CD4-positive, alpha-beta T cell (primary cell): ENCODE measurements around the gene TTYH2. TPM values are rescaled to one million over a fixed set of nuclear protein-coding genes. Genes with fewer than 3 reads are reported as not detected.

Experiments used
- ATAC-seq: fragments of 200-7000 bp; cut with Tn5 transposase; one replicate; pipeline ENCODE4 v1.10.0; 2022; ENCODE audit warnings: mild to moderate bottlenecking; ENCODE audit not compliant: poor library complexity
- CTCF ChIA-PET: fragments of 350-600 bp; sonication (Branson Sonifier 250); formaldehyde crosslinking; loops from one replicate; lab custom pipeline; 2021; ENCODE audit warnings: antibody characterized with exemption, inconsistent platforms; lab: Charles Lee
- POLR2A ChIA-PET: fragments of 350-600 bp; sonication (Branson Sonifier 250); formaldehyde crosslinking; loops from one replicate; lab custom pipeline; 2021; ENCODE audit warnings: antibody characterized with exemption, inconsistent platforms; lab: Charles Lee
- DNase-seq, 14 experiments: peaks; one replicate each; pipeline ENCODE4 v3.0.0-alpha.2; 2013 to 2020; ENCODE audit warnings: mixed read lengths in 2 of 14
- H3K27ac ChIP-seq, 2 donors: one replicate each; pipeline versions ENCODE4 v1.5.1 to v1.7.0; 2013; ENCODE audit warnings: low read length in 2 of 2, low read depth in 1 of 2, mild to moderate bottlenecking in 1 of 2
- H3K27me3 ChIP-seq, 2 experiments: 1 replicate in 1 of 2; 2 replicates in 1 of 2; pipeline versions ENCODE4 v1.6.1 to v1.7.0; 2013; ENCODE audit warnings: low read length in 2 of 2, control low read depth in 1 of 2, mild to moderate bottlenecking in 1 of 2, moderate library complexity in 1 of 2; ENCODE audit not compliant: insufficient read depth in 2 of 2, control insufficient read depth in 1 of 2
- H3K36me3 ChIP-seq: one replicate; pipeline ENCODE4 v1.6.1; 2013; ENCODE audit warnings: low read length, control low read depth; ENCODE audit not compliant: insufficient read depth
- H3K4me1 ChIP-seq: one replicate; pipeline ENCODE4 v1.6.1; 2013; ENCODE audit warnings: low read length, control low read depth; ENCODE audit not compliant: insufficient read depth
- H3K4me3 ChIP-seq: one replicate; pipeline ENCODE4 v1.5.1; 2013; ENCODE audit warnings: mild to moderate bottlenecking, low read length, moderate library complexity
- H3K9me3 ChIP-seq, 2 experiments: 1 replicate in 1 of 2; 2 replicates in 1 of 2; pipeline versions ENCODE4 v1.6.1 to v1.7.0; 2013; ENCODE audit warnings: low read length in 2 of 2, mild to moderate bottlenecking in 2 of 2, control low read depth in 1 of 2, moderate library complexity in 1 of 2; ENCODE audit not compliant: control insufficient read depth in 1 of 2, insufficient read depth in 1 of 2
- H3K27ac Mint-ChIP-seq: one replicate; pipeline ENCODE4 v1.8.0; 2020; ENCODE audit warnings: mixed read lengths
- H3K27me3 Mint-ChIP-seq: one replicate; pipeline ENCODE4 v1.8.0; 2021; ENCODE audit warnings: mixed read lengths
- H3K36me3 Mint-ChIP-seq: one replicate; pipeline ENCODE4 v1.8.0; 2021; ENCODE audit warnings: low read depth, mixed read lengths
- H3K4me1 Mint-ChIP-seq: one replicate; pipeline ENCODE4 v1.8.0; 2021; ENCODE audit warnings: low read depth, mixed read lengths
- H3K4me3 Mint-ChIP-seq: one replicate; pipeline ENCODE4 v1.8.0; 2020; ENCODE audit warnings: mild to moderate bottlenecking, mixed read lengths
- H3K9me3 Mint-ChIP-seq: one replicate; pipeline ENCODE4 v1.8.0; 2020; ENCODE audit warnings: mixed read lengths
- intact Hi-C, 2 experiments: fragments of 100-400 bp; cut with DNase I in 1 of 2; cut with micrococcal nuclease in 1 of 2; formaldehyde crosslinking; loops; one replicate each; pipeline versions ENCODE4 v1.15.1 to v1.9.0; 2023 to 2025; cut with DNase I, micrococcal nuclease
- total RNA-seq, 174 experiments: library from RNA in 2 of 174; stranded (reverse) in 2 of 174; gene quantifications; one replicate each; pipeline ENCODE4 v1.2.3 and lab custom pipeline; 2021 to 2026
- TF ChIP-seq, protein P1 (sequence below): fragments of 200-600 bp; IDR thresholded peaks from one replicate; pipeline ENCODE4 v1.8.0; 2022; ENCODE audit warnings: antibody characterized with exemption, mild to moderate bottlenecking

Gene TTYH2
- total RNA-seq, 2 experiments from 2014 or later, result 4.4 to 5.4 TPM

GRCh38 chr17:74227271-74228080, 14.1 kb downstream of the TTYH2 start:
- Mint-ChIP-seq H3K36me3 (peaks cover 25% of the 10 kb centered on the region), H3K9me3 (no peaks in the 10 kb centered on the region), H3K4me3 (no peak overlapping the region), H3K27ac (no peak overlapping the region), H3K27me3 (no peaks in the 10 kb centered on the region), H3K4me1 (no peaks in the 10 kb centered on the region)
- no peaks in the 10 kb centered on the region for H3K9me3 ChIP-seq
- intact Hi-C loops, result no loop called here
- H3K36me3 ChIP-seq, result peaks cover 47% of the 10 kb centered on the region
- no peaks in the 10 kb centered on the region for H3K27me3 ChIP-seq
- ATAC-seq, result no peak
- ChIA-PET POLR2A (interaction anchor here (0.5 kb wide), 1 partner anchor 16 kb away, joined by 3 read pairs; no protein-coding TSS in a partner anchor), CTCF (no interaction called here)
- TF ChIP-seq, protein P1, sequence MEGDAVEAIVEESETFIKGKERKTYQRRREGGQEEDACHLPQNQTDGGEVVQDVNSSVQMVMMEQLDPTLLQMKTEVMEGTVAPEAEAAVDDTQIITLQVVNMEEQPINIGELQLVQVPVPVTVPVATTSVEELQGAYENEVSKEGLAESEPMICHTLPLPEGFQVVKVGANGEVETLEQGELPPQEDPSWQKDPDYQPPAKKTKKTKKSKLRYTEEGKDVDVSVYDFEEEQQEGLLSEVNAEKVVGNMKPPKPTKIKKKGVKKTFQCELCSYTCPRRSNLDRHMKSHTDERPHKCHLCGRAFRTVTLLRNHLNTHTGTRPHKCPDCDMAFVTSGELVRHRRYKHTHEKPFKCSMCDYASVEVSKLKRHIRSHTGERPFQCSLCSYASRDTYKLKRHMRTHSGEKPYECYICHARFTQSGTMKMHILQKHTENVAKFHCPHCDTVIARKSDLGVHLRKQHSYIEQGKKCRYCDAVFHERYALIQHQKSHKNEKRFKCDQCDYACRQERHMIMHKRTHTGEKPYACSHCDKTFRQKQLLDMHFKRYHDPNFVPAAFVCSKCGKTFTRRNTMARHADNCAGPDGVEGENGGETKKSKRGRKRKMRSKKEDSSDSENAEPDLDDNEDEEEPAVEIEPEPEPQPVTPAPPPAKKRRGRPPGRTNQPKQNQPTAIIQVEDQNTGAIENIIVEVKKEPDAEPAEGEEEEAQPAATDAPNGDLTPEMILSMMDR, result no peak
- H3K27ac ChIP-seq, result no peak overlapping the region
- H3K4me1 ChIP-seq, result no peaks in the 10 kb centered on the region
- no peak for DNase-seq
- H3K4me3 ChIP-seq, result no peak overlapping the region

DNA sequence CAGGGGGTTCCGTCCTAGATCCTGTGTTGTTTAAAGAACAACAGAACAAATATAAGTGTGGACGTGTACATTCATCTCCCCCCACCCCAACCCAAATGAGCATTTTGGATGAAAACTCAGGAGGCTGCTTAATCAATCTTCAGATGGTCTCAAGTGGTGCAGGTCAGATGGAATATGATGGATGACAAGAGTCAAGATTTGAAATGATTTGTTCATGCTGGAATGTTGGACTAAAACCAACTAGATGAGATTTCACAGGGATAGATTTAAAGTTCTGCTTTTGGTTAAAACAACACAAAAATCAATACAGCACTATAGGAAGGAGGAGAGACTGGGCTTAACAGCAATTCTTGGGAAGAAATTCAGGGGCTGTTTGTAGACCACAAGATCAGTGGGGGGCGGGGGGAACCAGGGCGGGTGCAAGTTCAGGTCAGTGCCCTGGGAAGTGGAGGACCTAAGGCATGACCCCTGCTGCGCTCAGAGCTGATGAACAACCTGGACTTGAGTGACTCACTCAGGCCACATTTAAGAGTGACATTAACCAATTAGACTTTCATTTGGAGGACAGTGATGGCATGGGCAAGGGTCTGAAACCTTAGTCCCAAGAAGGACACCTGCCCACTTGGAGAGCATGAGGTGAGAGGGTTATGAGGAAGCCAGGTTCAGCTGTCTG, 15.1 kb downstream of the TTYH2 start:
- intact Hi-C loops, result no loop called here
- DNase-seq (no peak), ATAC-seq (no peak)
- POLR2A ChIA-PET, result no interaction called here
- H3K4me3 ChIP-seq, result no peak overlapping the region
- Mint-ChIP-seq H3K36me3 (peaks cover 25% of the 10 kb centered on the region), H3K27me3 (no peaks in the 10 kb centered on the region), H3K27ac (no peak overlapping the region), H3K4me1 (no peaks in the 10 kb centered on the region), H3K4me3 (no peak overlapping the region), H3K9me3 (no peaks in the 10 kb centered on the region)
- H3K4me1 ChIP-seq, result peaks cover 7% of the 10 kb centered on the region
- TF ChIP-seq, protein P1, result no peak
- H3K27me3 ChIP-seq, result no peaks in the 10 kb centered on the region
- no peaks in the 10 kb centered on the region for H3K9me3 ChIP-seq
- H3K27ac ChIP-seq, result no peak overlapping the region
- CTCF ChIA-PET, result no interaction called here
- peaks cover 47% of the 10 kb centered on the region for H3K36me3 ChIP-seq

GRCh38 chr17:74230896-74231295, 17.5 kb downstream of the TTYH2 start:
- H3K4me3 Mint-ChIP-seq, result no peak overlapping the region
- POLR2A ChIA-PET, result interaction anchor here (1.1 kb wide), 1 partner anchor 20 kb away, joined by 3 read pairs; no protein-coding TSS in a partner anchor
- H3K9me3 ChIP-seq, result no peaks in the 10 kb centered on the region
- no peak overlapping the region for H3K27ac Mint-ChIP-seq
- DNase-seq (no peak), ATAC-seq (no peak)
- intact Hi-C loops, result no loop called here
- peaks cover 7% of the 10 kb centered on the region for H3K4me1 ChIP-seq
- CTCF ChIA-PET, result no interaction called here
- no peaks in the 10 kb centered on the region for H3K27me3 Mint-ChIP-seq
- H3K4me1 Mint-ChIP-seq, result no peaks in the 10 kb centered on the region
- H3K36me3 Mint-ChIP-seq, result peaks cover 15% of the 10 kb centered on the region
- no peak overlapping the region for H3K27ac ChIP-seq
- H3K4me3 ChIP-seq, result no peak overlapping the region
- H3K36me3 ChIP-seq, result peaks cover 27% of the 10 kb centered on the region
- H3K27me3 ChIP-seq, result no peaks in the 10 kb centered on the region
- TF ChIP-seq, protein P1, result no peak
- no peaks in the 10 kb centered on the region for H3K9me3 Mint-ChIP-seq
